HepG2 (cell line): ENCODE measurements around the gene GSTM4.

ENCODE experiments used
- ATF7 ChIP-seq, 2 experiments: fragments of 450-650 bp in 1 of 2; sonication (generic) in 1 of 2; formaldehyde crosslinking in 1 of 2; IDR thresholded peaks; 2 replicates each; pipeline versions ENCODE4 v1.4.0 to v1.6.1; 2016 to 2020; ENCODE audit warnings: antibody characterized with exemption in 1 of 2, mild to moderate bottlenecking in 1 of 2, missing genetic modification reagents in 1 of 2
- HOXD1 ChIP-seq: sonication (generic); formaldehyde crosslinking; IDR thresholded peaks from 2 replicates; pipeline ENCODE4 v1.5.0; 2020; ENCODE audit warnings: missing genetic modification reagents
- POLR2AphosphoS5 ChIP-seq: IDR thresholded peaks from 2 replicates; pipeline ENCODE4 v1.6.1; 2012; ENCODE audit warnings: low read depth, low read length
- RAD21 ChIP-seq: fragments of 450-650 bp; formaldehyde crosslinking; IDR thresholded peaks from 2 replicates; pipeline ENCODE4 v1.5.0; 2020; ENCODE audit warnings: mild to moderate bottlenecking
- RFX5 ChIP-seq: IDR thresholded peaks from 2 replicates; pipeline ENCODE4 v1.6.1; 2011; ENCODE audit warnings: low read depth, low read length, improper control_type of control experiment
- ZBTB7A ChIP-seq: sonication (generic); formaldehyde crosslinking; IDR thresholded peaks from 2 replicates; pipeline ENCODE4 v1.8.0; 2022; ENCODE audit warnings: mild to moderate bottlenecking, missing genetic modification reagents
- TF ChIP-seq, protein P1 (sequence below): sonication (generic); formaldehyde crosslinking; IDR thresholded peaks from 2 replicates; pipeline ENCODE4 v1.5.0; 2020; ENCODE audit warnings: mild to moderate bottlenecking, missing genetic modification reagents, moderate library complexity
- TF ChIP-seq, protein P2 (sequence below): sonication (generic); formaldehyde crosslinking; IDR thresholded peaks from 2 replicates; pipeline ENCODE4 v1.5.0; 2020; ENCODE audit warnings: missing genetic modification reagents
- TF ChIP-seq, protein P3 (sequence below): sonication (generic); formaldehyde crosslinking; IDR thresholded peaks from 2 replicates; pipeline ENCODE4 v1.4.0; 2020; ENCODE audit warnings: missing genetic modification reagents
- TF ChIP-seq, protein P4 (sequence below): sonication (generic); formaldehyde crosslinking; conservative IDR thresholded peaks from 2 replicates; pipeline ENCODE4 v1.4.0; 2020; ENCODE audit warnings: missing genetic modification reagents
- TF ChIP-seq, protein P5 (sequence below): sonication (generic); formaldehyde crosslinking; IDR thresholded peaks from 2 replicates; pipeline ENCODE4 v1.5.0; 2020; ENCODE audit warnings: missing genetic modification reagents, mild to moderate bottlenecking, borderline replicate concordance
- TF ChIP-seq, protein P6 (sequence below), 2 experiments: sonication (generic) in 1 of 2; formaldehyde crosslinking in 1 of 2; IDR thresholded peaks; 2 replicates each; pipeline versions ENCODE4 v1.4.0 to v1.6.1; 2018 to 2020; ENCODE audit warnings: missing genetic modification reagents in 2 of 2, borderline replicate concordance in 1 of 2, low read depth in 1 of 2, mild to moderate bottlenecking in 1 of 2, missing biosample characterization in 1 of 2

DNA sequence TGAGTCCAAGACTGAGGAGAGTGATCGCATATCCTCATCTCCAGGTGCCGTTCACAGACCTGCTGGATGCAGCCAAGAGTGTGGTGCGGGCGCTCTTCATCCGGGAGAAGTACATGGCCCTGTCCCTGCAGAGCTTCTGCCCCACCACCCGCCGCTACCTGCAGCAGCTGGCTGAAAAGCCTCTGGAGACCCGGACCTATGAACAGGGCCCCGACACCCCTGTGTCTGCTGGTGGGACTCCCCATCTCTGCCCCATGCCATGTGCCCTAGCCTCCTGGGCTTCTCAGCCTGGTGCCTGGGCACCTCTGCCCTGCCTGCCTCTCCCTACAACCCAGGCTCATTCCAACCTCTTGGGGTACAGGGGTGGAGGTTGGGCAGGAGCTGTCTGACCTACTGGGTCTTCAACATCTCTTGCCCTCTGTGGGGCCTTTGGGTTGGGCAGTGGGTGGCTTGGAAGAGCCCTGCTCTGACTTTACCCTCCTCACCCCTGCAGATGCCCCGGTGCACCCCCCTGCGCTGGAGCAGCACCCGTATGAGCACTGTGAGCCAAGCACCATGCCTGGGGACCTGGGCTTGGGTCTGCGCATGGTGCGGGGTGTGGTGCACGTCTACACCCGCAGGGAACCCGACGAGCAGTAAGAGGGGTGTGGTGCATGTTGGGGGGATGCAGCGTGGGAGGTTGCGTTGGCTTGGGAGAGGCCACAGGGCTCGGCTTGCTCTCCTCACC lies 29.1 kb upstream of the GSTM4 start:
- TF ChIP-seq, protein P1, sequence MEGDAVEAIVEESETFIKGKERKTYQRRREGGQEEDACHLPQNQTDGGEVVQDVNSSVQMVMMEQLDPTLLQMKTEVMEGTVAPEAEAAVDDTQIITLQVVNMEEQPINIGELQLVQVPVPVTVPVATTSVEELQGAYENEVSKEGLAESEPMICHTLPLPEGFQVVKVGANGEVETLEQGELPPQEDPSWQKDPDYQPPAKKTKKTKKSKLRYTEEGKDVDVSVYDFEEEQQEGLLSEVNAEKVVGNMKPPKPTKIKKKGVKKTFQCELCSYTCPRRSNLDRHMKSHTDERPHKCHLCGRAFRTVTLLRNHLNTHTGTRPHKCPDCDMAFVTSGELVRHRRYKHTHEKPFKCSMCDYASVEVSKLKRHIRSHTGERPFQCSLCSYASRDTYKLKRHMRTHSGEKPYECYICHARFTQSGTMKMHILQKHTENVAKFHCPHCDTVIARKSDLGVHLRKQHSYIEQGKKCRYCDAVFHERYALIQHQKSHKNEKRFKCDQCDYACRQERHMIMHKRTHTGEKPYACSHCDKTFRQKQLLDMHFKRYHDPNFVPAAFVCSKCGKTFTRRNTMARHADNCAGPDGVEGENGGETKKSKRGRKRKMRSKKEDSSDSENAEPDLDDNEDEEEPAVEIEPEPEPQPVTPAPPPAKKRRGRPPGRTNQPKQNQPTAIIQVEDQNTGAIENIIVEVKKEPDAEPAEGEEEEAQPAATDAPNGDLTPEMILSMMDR (CRISPR knock-in tag): no peak
- no peak for TF ChIP-seq POLR2AphosphoS5
- TF ChIP-seq ATF7 (IDR thresholded peaks at IDR 0.05): no peak
- TF ChIP-seq ATF7 (CRISPR knock-in tag; IDR thresholded peaks at IDR 0.05): no peak
- TF ChIP-seq, protein P2, sequence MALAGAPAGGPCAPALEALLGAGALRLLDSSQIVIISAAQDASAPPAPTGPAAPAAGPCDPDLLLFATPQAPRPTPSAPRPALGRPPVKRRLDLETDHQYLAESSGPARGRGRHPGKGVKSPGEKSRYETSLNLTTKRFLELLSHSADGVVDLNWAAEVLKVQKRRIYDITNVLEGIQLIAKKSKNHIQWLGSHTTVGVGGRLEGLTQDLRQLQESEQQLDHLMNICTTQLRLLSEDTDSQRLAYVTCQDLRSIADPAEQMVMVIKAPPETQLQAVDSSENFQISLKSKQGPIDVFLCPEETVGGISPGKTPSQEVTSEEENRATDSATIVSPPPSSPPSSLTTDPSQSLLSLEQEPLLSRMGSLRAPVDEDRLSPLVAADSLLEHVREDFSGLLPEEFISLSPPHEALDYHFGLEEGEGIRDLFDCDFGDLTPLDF (CRISPR knock-in tag): no peak
- TF ChIP-seq, protein P3, sequence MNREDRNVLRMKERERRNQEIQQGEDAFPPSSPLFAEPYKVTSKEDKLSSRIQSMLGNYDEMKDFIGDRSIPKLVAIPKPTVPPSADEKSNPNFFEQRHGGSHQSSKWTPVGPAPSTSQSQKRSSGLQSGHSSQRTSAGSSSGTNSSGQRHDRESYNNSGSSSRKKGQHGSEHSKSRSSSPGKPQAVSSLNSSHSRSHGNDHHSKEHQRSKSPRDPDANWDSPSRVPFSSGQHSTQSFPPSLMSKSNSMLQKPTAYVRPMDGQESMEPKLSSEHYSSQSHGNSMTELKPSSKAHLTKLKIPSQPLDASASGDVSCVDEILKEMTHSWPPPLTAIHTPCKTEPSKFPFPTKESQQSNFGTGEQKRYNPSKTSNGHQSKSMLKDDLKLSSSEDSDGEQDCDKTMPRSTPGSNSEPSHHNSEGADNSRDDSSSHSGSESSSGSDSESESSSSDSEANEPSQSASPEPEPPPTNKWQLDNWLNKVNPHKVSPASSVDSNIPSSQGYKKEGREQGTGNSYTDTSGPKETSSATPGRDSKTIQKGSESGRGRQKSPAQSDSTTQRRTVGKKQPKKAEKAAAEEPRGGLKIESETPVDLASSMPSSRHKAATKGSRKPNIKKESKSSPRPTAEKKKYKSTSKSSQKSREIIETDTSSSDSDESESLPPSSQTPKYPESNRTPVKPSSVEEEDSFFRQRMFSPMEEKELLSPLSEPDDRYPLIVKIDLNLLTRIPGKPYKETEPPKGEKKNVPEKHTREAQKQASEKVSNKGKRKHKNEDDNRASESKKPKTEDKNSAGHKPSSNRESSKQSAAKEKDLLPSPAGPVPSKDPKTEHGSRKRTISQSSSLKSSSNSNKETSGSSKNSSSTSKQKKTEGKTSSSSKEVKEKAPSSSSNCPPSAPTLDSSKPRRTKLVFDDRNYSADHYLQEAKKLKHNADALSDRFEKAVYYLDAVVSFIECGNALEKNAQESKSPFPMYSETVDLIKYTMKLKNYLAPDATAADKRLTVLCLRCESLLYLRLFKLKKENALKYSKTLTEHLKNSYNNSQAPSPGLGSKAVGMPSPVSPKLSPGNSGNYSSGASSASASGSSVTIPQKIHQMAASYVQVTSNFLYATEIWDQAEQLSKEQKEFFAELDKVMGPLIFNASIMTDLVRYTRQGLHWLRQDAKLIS: no peak
- TF ChIP-seq RAD21 (CRISPR knock-in tag): no peak
- TF ChIP-seq, protein P4, sequence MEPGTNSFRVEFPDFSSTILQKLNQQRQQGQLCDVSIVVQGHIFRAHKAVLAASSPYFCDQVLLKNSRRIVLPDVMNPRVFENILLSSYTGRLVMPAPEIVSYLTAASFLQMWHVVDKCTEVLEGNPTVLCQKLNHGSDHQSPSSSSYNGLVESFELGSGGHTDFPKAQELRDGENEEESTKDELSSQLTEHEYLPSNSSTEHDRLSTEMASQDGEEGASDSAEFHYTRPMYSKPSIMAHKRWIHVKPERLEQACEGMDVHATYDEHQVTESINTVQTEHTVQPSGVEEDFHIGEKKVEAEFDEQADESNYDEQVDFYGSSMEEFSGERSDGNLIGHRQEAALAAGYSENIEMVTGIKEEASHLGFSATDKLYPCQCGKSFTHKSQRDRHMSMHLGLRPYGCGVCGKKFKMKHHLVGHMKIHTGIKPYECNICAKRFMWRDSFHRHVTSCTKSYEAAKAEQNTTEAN (CRISPR knock-in tag): no peak
- TF ChIP-seq, protein P5, sequence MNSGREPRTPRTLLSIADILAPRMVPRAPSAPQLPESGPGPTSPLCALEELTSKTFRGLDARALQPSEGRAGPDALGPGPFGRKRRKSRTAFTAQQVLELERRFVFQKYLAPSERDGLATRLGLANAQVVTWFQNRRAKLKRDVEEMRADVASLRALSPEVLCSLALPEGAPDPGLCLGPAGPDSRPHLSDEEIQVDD (CRISPR knock-in tag): no peak
- no peak for TF ChIP-seq HOXD1 (CRISPR knock-in tag)
- no peak for TF ChIP-seq RFX5
- TF ChIP-seq ZBTB7A (CRISPR knock-in tag): no peak
- TF ChIP-seq, protein P6, sequence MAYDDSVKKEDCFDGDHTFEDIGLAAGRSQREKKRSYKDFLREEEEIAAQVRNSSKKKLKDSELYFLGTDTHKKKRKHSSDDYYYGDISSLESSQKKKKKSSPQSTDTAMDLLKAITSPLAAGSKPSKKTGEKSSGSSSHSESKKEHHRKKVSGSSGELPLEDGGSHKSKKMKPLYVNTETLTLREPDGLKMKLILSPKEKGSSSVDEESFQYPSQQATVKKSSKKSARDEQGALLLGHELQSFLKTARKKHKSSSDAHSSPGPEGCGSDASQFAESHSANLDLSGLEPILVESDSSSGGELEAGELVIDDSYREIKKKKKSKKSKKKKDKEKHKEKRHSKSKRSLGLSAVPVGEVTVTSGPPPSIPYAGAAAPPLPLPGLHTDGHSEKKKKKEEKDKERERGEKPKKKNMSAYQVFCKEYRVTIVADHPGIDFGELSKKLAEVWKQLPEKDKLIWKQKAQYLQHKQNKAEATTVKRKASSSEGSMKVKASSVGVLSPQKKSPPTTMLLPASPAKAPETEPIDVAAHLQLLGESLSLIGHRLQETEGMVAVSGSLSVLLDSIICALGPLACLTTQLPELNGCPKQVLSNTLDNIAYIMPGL (CRISPR knock-in tag; IDR thresholded peaks at IDR 0.05; ENCODE audit: borderline replicate concordance in 1 of 2, low read depth in 1 of 2): no peak
